Prostate gland (tissue), 2 donors: ENCODE data around the gene PIP5K1C. TPM values are rescaled to one million over a fixed set of nuclear protein-coding genes. Genes with fewer than 3 reads are reported as not detected.

Experiments used
- DNase-seq: peaks from one replicate; pipeline ENCODE4 v3.0.0-alpha.2; 2019; ENCODE audit warnings: low spot score
- H3K27ac ChIP-seq, 2 donors: fragments of 200-600 bp; sonication (generic); 2 replicates each; pipeline ENCODE4 v1.5.1; 2017 to 2019
- H3K27me3 ChIP-seq: fragments of 200-600 bp; sonication (generic); replicated peaks from 2 replicates; pipeline ENCODE4 v1.5.1; 2019; ENCODE audit not compliant: insufficient read depth
- H3K36me3 ChIP-seq, 2 donors: fragments of 200-600 bp; sonication (generic); 1 replicate in 1 of 2; 2 replicates in 1 of 2; pipeline versions ENCODE4 v1.5.1 to v1.8.1; 2017 to 2019
- H3K4me1 ChIP-seq: fragments of 200-600 bp; sonication (generic); replicated peaks from 2 replicates; pipeline ENCODE4 v1.5.1; 2019
- H3K4me3 ChIP-seq, 2 donors: fragments of 200-600 bp; sonication (generic); 2 replicates each; pipeline ENCODE4 v1.5.1; 2017 to 2019
- H3K9me3 ChIP-seq: fragments of 200-600 bp; sonication (generic); 2 replicates; pipeline ENCODE4 v1.5.1; 2017
- CTCF ChIP-seq, 4 experiments: fragments of 200-600 bp in 2 of 4; fragments of 450-650 bp in 2 of 4; sonication (generic) in 2 of 4; IDR thresholded peaks; 1 replicate in 3 of 4; 2 replicates in 1 of 4; pipeline ENCODE4 v1.5.1; 2016 to 2019; ENCODE audit warnings: antibody characterized with exemption in 4 of 4, mild to moderate bottlenecking in 2 of 4, moderate library complexity in 2 of 4
- POLR2A ChIP-seq: fragments of 450-650 bp; IDR thresholded peaks from one replicate; pipeline ENCODE4 v1.6.1; 2016; ENCODE audit warnings: antibody characterized with exemption, mild to moderate bottlenecking
- POLR2AphosphoS5 ChIP-seq: sonication (generic); formaldehyde crosslinking; IDR thresholded peaks from one replicate; pipeline ENCODE4 v1.6.1; 2017; ENCODE audit warnings: antibody characterized with exemption
- WGBS: methylation state at CpG from one replicate; pipeline ENCODE4 v1.1.5; 2018; 5-methylcytosine and 5-hydroxymethylcytosine counted together
- intact Hi-C: fragments of 100-400 bp; cut with DNase I; formaldehyde crosslinking; loops from one replicate; pipeline ENCODE4 v1.14.2; 2022
- total RNA-seq, 2 donors: library from RNA; depleted of rRNA; stranded (reverse); fragments of >200 nt; gene quantifications; one replicate each; pipeline ENCODE4 v1.1.0, GENCODE V29; 2016

Gene PIP5K1C
- total RNA-seq, 2 donors from 2014 or later, result 34.3 to 75.5 TPM

- H3K9me3 ChIP-seq, result no peaks in the 10 kb centered on the region
- intact Hi-C loops, result no loop called here
- no peak overlapping the region for H3K27ac ChIP-seq
- no peak overlapping the region for H3K4me3 ChIP-seq
- H3K4me1 ChIP-seq, result no peaks in the 10 kb centered on the region
- no peak for DNase-seq
- 89% methylated on average over 21 of the region's 21 CpGs for WGBS
- TF ChIP-seq POLR2A (no peak), POLR2AphosphoS5 (no peak), CTCF (IDR thresholded peaks at IDR 0.05) (no peak)
- H3K36me3 ChIP-seq, result no peaks in the 10 kb centered on the region
- H3K27me3 ChIP-seq, result no peaks in the 10 kb centered on the region
Observed at GRCh38 chr19:3736106-3736724, 35.9 kb upstream of the PIP5K1C start.

- Histone ChIP-seq H3K36me3 (no peaks in the 10 kb centered on the region), H3K4me1 (no peaks in the 10 kb centered on the region), H3K27me3 (no peaks in the 10 kb centered on the region), H3K27ac (no peak overlapping the region), H3K9me3 (no peaks in the 10 kb centered on the region), H3K4me3 (no peak overlapping the region)
- 88% methylated on average over 14 of the region's 14 CpGs for WGBS
- no peak for TF ChIP-seq POLR2AphosphoS5
- no peak for TF ChIP-seq POLR2A
- TF ChIP-seq CTCF (IDR thresholded peaks at IDR 0.05), result no peak
- intact Hi-C loops, result no loop called here
- DNase-seq, result no peak
Observed at GRCh38 chr19:3734310-3734600, 34.0 kb upstream of the PIP5K1C start.

GRCh38 chr19:3733549-3734309 lies 33.5 kb upstream of the PIP5K1C start:
- no peak overlapping the region for H3K27ac ChIP-seq
- H3K36me3 ChIP-seq, result no peaks in the 10 kb centered on the region
- H3K4me1 ChIP-seq, result no peaks in the 10 kb centered on the region
- H3K4me3 ChIP-seq, result no peak overlapping the region
- H3K27me3 ChIP-seq, result no peaks in the 10 kb centered on the region
- TF ChIP-seq POLR2A (no peak), POLR2AphosphoS5 (no peak), CTCF (IDR thresholded peaks at IDR 0.05) (no peak)
- intact Hi-C loops, result no loop called here
- WGBS, result 82% methylated on average over 20 of the region's 20 CpGs
- H3K9me3 ChIP-seq, result no peaks in the 10 kb centered on the region
- no peak for DNase-seq

- WGBS, result 83% methylated on average over 1 of the region's 1 CpG
- DNase-seq, result no peak
Observed at GRCh38 chr19:3732108-3732507, 31.8 kb upstream of the PIP5K1C start.

GRCh38 chr19:3730457-3730958 lies 30.2 kb upstream of the PIP5K1C start:
- Histone ChIP-seq H3K27ac (no peak overlapping the region), H3K27me3 (no peaks in the 10 kb centered on the region), H3K36me3 (no peaks in the 10 kb centered on the region), H3K4me1 (no peaks in the 10 kb centered on the region), H3K9me3 (no peaks in the 10 kb centered on the region), H3K4me3 (no peak overlapping the region)
- intact Hi-C loops, result no loop called here
- no peak for DNase-seq
- TF ChIP-seq POLR2A (no peak), CTCF (IDR thresholded peaks at IDR 0.05) (no peak), POLR2AphosphoS5 (no peak)
- 96% methylated on average over 31 of the region's 32 CpGs for WGBS

More at GRCh38 chr19:3732108-3732507, 31.8 kb upstream of the PIP5K1C start:
- TF ChIP-seq POLR2AphosphoS5, result no peak
- no peaks in the 10 kb centered on the region for H3K9me3 ChIP-seq
- H3K4me3 ChIP-seq, result no peak overlapping the region
- intact Hi-C loops, result no loop called here
- no peaks in the 10 kb centered on the region for H3K36me3 ChIP-seq
- no peaks in the 10 kb centered on the region for H3K27me3 ChIP-seq
- no peaks in the 10 kb centered on the region for H3K4me1 ChIP-seq
- no peak overlapping the region for H3K27ac ChIP-seq
